8988T (cell line): Measurements from ENCODE around the gene ONECUT1.

ENCODE experiments used
- DNase-seq: peaks from one replicate; pipeline ENCODE4 v3.0.0; 2011

The ONECUT1 gene

DNA sequence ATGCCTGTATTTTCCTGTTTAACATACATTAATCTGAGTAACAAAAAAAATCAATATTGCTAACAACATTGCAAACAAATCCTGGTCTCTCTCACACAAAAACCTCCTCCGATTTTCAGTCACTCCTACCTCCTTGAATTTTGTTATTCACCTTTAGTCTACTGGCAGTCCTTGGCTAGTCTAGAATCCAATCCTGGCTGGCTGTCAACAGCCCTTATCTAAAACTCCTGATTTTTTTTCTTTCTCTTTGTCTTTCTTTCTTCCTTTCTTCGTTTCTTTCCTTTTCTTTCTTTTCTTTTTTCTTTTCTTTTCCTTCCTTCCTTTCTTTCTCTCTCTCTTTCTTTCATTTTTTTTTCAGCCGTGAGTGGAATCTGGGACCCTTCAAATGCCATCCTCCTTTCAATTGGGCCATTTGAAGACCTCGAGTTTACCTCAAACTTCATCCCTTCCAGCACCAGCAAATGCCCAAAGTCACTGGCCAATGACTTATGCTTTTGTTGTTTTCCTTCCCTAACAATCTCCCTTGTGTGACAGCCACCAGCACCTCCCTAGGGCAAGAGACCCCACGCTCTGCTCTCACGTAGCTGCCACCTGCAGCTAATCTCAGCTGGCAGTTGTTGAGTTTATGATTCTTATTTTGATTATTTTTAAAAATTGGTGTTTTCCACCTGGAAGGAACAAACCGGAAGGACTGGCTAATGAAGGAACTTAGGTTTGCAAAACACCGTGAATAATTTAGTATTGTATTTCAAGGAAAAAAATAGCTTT is 6.8 kb upstream of the ONECUT1 start:
- DNase-seq: no peak

DNA sequence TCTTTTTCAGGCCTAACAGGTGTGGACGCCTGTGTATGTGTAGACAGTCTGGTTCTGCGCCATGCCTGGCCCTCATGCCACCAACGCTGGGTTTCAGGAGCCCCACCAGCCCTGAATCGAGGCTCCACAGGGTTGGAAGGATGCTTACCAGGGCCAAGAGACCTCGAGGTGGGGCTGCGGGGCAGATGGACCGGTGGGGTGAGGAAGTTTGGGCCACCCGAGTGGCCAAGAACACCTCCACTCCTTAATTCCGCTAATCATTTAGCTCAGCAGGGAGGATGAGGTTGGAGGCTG is 6.0 kb upstream of the ONECUT1 start:
- DNase-seq: no peak

DNA sequence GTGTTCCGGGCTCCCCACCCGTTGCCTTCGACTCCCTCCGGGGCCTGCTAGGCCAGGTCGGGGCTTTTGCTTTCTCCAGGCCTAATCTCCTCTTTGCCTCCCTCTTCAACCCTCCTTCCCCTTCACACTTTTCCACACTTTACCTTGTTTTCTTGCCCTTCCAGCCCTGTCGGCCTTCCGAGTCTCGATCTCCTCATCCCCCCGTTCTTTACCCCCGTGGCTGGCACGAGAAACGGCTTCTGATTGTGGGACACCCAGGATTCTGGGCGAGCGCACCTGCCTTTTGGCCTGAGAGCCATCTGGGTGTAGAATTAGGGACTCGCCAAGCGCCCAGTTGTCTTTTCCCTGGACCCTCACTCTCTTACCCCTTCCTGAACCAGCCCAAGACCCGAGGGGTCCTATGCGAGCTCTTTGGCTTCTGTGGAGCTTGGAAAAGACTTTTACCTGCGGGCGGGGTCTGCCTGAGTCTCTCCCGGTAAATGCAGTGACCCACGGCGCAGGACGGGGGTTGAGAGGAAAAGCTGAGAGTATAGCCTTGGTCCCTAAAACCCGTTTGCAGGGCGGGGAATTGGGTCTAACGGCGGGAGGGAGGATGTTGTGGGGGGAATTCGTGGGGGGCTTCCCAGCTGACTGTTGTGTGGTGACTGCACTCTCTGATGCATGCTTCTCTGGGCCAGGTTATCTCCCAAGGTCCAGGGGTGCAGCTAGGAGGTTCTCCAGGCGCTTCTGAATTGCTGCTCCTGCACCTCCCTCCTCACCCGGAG is 5.5 kb upstream of the ONECUT1 start:
- DNase-seq: no peak

DNA sequence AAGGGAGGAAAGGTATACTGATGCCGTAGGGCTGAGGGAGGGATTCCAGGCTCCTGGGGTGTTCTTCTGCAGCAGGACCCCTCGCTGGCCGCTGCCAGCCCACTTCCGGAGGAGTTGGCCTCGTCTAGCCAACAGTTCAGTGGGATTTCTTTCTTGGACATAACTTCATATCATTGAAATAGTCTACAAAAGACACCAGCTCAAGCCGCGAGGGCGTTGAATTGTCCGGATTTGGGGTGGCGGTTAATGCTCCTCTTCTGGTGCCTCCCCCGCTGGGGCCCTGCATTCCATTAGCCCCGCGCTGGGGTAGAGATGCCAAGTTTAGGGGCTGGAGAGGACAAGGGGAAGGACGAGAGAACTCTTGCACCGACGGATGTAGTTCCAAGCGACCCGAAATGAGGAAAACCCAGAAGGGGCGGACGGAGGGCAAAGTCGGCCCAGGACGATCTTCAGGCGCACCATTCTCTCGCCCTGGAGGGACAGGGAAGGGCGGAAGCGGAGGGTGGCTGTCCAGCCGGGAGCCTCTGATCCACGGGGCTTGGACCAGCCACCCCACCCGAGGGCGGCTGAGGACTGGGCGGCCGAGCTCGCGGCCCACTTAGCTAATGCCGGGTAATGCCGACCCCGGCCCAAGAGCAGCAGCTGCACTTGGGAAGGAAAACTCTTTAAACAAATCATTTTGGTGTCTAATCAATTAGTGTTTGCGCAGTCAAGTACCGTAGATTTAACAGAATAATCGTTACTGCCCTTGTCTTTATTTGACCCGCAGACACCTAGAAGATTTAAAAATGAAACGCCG is 4.7 kb upstream of the ONECUT1 start:
- DNase-seq: no peak

DNA sequence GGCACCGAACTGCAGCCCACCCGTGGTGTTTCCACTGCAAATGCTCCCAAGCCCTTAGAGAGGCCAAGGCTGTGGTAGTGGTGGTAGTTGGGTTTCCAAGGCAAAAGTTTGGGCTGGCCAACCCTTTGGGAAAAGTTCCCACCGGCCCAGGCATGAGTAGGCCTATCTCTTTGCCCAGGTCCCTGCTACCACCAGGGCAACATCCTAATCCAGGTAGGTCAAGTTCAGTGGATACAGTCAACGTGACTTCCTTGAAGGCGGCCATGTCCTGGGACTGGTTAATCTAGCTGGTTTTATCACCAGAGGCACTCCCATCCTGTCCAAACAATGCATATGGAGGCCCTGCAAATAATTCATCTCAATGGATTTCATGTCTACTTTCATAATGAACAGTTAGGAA is 1.6 kb upstream of the ONECUT1 start:
- DNase-seq: no peak

DNA sequence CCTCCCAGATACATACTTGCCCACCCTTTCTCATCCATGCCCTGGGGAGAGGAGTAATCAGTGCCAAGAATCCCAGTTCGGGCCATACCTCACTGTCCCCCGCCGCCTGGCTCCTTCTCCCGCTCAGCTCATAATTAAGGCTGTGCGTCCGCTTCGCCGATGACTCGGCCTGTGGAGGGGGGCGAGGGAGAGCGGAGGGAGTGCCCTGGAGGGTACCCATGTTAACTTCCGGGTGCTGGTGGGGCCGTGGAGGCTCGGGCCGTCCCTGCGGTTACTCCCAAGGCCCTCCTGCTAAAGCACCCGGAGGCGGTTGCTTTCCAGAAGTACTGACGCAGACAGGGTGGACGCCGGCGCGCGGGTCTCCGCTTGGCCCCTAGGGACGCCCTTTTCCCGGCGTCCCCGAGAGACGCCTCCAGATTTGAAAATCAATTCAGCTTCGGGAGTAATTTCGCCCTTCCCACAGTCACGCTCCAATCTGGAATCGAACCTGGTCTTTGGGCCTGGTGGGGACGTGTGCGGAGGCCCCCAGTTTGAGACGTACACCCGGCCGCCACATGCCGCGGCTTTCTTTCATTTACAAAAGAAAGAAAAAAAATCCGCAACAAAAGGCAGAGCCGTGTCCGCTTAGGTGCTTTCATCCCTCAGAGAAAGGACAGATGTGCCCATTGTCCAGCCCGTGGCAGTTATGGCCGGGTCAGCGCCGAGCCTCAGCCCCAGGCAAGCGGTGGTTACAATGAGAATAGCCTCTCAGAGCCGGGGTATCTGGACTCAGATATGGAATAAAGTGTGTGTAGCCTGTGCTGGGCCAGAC is 1.0 kb upstream of the ONECUT1 start:
- no peak for DNase-seq

DNA sequence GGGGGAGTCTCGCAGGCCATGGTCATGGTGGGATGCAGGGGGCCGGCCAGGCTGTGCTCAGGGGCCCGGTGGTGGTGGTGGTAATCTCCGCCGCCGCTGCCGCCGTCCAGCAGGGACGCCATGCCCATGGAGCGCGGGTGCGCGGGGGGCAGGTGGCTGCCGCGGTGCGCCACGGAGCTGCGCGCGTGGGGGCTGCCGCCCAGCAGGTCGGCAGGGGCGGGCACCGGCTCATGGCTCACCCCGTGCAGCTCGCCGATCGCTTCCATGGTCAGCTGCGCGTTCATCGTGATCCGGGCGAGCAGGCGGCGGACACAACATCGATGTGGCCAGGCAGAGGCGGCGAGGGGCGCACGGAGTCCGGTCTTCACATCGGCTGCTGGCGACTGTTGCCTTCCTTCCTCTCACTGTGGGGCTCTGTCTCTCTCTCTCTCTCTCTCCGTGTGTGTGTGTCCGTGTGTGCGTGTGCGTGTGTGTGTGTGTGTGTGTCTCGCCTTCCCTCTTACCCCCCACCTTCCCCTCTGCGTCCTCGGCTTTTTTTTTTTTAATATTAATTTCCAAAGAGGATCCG is 451 bp downstream of the ONECUT1 start:
- DNase-seq: no peak

DNA sequence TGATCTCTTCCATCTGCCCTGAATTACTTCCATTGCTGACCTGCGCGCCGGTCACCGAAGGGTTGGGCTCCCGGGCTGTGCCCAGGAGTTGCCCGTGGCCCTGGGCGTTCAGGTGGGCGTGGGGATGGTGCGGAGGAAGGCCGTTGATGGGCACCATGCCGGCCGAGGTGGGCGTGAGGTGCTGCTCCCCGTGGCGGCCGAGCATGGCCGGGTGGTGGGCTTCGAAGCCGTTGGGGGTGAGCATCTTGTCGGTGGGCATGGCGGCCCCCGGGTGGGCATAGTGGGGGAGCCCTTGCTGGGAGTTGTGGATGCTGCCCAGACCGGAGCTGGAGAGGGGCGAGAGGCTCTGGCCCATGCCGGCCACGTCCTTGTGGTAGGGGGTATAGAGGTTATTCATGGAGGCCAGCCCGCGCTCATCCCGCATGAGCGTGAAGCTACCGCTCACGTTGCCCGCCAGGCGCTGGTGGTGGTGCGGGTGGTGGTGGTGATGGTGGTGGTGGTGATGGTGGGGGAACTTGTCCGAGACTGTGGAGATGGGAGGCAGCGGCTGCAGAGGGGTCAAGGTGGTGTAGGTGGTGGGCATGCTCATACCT is 1.0 kb downstream of the ONECUT1 start:
- no peak for DNase-seq

DNA sequence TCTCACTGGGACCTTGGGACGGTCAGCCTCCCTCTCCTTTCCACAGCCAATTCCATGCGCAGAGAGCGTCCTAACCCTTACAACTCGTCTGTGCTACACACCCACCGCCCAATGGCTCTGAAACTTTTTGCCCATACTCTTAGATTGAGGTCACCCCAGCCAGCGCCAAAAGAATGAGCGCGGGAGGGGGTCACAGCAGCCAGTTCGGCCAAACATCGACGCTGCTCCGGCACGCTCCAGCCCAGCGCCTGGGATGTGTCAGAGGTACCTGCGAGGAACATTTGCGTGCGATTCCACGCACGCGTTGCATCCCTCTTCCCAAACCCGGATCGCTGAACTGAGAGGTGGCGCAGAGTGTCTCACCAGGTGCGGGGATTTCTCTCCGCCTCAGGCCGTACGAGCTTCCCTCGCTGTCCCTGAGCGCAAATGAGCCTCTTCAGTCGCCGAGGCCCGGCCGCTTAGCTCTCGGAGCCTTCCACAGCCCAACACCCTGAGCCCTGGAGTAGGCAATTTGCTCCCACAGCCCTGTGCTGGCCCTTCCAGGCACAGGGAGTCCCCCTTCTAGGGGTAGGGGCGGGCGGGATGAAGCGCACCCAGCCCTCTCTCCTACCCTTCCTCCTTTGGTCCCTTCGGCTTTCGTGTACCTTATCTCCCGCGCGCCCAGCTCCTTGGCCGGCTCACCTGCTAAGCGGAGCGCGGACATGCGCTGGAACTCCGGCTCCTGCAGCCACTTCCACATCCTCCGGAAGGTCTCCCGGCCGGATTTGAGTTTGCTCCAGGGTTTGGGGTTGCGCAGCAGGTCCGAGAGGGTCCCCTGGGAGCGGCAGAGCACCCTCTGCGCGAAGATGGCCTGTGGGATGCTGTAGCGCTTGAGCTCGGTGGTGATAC is 1.8 kb downstream of the ONECUT1 start:
- DNase-seq: no peak

DNA sequence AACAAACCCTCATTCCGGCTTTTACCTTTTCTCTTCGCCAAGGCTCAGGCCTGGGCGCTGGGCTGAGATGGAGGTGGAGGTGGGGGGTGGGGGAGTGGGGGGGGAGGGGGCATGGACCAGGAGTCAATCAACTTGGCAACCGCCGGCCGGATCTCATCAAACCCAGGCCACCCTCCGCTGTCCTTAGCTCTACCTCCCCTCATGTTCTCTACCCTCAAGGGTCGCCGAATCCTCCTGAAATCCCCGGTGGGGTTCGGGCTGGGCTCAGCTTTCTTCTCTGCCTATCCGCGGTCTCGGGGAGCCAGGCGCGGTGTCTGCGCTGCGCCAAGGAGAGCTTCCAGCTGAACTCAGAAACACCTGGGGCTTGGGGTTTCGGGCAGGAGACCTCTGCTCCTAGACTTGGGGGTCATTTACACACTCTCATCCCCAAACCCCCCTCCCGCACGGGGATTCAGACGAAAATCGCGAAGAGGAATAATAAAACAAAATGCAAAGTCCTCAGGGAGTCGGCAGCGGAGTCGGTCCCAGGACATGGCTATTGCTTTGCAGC is 2.5 kb downstream of the ONECUT1 start:
- DNase-seq: no peak

DNA sequence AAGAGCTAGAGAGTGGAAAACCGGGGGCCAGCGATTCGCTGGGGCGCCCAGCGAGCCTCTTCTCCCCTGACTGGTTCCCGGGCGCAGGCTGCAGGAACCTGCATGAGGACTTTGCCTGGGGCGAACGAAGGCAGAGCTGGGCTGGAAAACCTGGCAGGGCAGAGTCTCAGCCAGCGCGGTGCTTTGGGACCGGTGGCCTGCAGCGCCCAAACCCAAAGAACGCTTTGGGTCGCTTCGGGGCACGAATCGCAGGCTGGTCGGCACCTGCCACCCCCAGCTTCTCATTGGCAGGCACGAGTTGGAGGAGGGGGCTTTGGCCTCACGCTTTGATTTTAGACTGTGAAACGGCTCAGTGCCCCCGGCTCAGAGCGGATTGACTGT is 3.0 kb downstream of the ONECUT1 start:
- DNase-seq: no peak

DNA sequence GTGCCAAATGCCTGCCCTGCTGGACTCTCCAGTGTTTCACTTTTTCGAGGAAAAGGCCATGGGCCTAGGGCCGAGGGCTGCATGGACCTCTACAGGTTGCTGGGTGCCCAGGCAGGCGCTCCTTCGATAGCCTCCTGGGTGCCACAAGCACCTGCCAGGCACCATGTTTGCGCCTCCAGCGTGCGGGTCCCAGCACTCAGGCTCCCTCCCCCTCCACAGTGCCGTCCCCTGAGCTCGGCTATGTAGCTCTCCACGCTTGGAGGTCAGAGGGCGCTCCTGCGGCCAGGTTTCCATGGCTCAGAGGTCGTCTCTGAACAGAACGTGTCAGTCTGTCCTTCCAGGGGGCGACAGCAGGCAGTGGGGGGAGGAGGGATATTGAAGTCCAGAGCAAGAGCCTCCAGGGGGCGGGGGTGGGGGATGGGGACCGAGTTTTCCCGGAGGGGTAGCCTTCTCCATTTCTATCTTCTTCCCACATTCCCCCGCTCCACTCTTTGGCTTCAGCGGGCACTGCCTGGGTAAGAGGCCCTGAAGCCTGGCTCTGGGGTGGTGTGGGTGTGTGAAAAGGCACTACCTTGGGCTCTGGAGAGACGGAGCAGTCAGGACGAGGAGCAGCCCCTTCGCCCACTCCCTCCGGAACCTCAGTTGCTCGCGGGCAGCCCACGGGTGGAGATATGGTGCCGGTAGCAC is 3.6 kb downstream of the ONECUT1 start:
- DNase-seq: no peak

DNA sequence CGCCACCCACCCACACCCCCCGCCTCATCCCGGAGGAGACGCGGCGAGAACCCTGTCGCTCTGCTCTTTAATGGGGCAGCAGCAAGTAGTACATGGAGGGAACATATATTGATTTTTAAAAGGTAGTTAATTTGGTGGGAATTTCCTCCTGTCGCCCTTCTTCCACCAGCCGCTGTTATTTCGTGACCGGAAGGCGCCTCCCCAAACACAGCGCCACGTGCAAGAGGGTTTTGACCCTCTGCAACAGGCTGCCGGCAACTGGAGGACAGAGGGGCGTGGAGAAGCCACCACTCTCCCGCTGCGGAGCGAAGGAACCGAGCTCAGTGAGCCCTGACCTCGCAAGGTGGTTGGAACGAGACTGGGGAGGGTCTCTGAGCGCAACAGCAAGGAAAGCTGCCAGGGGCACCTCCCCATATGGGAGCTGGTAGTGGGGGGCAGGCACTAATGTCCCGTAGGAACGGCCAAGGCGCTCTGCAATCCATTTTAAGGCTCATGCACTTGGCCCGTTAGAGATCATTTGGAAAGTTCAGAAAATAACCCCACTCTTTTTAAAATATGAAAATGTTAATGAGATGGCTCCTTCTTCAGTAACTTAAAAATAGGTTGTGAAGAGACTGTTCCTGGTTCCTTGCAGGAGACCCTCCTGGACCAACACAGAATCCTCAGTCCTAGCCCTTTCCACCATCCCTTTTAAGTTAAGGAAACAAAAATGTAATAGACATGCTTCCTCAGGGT is 4.3 kb downstream of the ONECUT1 start:
- DNase-seq: no peak

DNA sequence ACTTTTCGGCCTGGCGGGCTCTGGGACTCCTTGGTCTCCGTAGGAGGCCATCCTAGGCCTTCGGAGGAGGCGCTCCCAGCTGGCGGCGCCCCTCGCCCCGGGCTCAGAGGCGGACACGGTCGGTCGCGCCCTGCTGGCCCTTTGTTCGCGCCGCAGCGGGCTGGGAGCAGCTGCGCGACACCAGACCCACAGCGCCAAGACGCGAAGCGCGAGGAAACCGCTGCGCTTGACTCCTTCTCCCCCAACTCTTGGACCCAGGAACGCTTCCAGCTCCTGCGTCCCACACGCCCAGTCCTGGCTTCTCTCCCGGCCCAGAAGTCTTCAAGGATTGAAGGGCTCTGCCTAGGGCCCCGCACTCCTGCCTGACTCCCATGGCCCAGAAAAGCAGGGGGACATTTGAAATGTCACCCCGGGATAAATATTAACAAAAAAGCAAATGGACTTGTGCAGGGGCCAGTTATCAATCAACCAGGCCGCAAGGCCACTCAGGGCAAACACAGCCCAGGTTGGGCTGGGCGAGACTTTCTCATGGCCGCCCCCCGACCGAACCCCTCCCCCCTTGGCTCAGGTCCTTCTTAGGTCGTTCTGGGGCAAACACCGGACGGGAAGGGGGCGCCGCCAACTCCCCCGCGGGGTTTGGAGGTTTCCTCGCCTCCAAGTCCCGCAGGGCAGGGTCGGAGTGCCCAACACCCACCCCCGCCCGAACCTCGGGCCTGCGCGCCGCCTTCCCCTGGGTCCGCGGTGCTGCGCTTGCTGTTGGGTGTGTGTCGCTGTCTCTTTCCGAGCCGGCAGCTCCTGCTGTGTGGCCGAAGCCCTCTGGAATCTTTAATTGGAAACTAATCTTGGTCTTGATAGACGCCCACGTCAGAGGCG is 5.1 kb downstream of the ONECUT1 start:
- no peak for DNase-seq

DNA sequence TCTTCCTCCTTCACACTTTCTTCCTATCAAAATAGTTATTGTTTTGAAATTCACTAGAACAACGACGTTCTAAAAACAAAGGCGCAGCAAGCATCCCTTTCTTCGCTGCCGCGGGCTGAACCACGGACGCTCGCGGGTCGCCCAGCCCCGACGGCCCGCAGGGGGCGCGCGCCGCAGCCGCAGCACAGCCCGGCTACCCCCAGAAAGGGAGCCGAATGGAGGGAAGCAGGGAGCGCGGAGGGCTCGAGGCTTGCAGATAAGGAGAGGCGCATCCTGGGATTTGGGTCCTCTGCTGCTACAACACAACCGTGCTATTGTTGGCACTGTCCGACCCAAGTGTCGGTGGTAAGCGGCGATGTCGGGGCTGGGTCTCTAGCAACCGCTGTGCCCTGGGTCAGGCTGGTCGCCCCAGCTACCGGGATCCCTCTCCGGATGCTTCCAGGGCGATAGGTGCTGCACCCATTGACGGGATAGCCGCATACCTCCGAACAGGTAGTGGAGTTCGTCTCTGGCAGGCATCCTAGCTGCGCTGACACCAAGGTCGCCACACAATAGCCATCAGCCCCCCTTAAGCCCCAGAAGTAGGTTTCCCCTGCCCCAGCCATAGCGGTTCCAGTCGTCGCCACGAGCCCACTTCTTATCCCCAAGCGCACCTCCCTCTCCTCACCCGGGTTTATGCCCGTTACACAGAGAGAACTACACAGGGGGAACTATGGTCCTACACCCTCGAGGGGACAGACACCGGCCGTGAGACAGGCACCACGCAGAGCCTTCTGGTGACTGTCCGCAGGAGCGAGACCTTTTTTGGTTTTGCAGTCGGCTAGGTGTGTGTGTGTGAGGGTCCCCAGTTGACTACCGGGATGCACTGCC is 6.0 kb downstream of the ONECUT1 start:
- DNase-seq: no peak

DNA sequence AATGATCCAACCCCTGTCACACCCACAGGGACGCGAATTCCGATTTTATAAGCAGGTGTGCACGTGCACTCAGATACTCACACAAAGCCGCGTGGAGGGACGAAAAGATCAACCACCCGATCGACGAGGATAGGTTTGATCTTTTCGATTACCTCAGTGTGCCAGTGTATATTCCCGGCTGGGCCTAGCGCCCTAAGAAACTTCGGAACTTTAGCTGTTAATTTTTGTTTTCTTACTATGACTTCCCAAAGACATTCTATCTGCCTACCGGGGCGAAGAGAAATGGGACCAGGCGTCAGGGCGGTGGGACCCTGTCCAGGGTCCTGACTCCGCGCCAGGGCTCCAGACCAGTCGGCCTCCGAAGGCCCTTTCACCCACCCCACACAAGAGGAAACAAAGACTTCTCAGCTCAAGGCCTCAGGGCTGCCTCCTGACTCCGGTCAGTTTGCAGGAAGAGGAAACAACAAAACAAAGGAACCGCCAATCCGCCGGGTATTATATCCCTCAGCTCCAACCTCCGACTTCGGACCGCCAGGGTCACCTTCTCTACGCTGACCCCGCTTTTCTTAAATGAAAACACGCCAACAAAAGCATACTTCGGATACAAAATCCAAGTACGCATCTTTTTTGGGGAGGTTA is 6.8 kb downstream of the ONECUT1 start:
- no peak for DNase-seq

DNA sequence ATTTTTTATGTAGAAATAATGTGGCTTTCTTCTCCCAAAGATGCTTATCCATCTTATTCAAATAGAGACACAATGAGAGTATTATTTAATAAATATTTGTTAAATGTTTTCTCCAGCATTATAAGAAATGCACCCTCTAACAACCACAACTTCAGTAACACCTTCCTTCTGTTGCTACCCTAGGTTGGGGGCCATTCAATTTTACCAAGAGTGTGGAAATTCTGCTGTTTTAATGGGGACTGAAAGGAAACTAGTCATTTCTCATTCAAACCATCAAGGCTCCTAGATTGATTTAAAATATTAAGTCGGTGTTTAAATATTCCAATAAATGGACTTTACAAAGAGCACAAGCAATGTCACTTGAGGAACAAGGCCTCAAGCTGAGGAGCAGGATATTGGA is 7.6 kb downstream of the ONECUT1 start:
- DNase-seq: no peak
